Left ventricle myocardium inferior (tissue), 1 donor: ENCODE measurements around the gene VWDE. TPM values are rescaled to one million over a fixed set of nuclear protein-coding genes. Genes with fewer than 3 reads are reported as not detected.

Experiments
- DNase-seq: peaks from one replicate; pipeline ENCODE4 v3.0.0-alpha.2; 2020
- H3K27ac ChIP-seq: fragments of 200-600 bp; replicated peaks from 2 replicates; pipeline ENCODE4 v1.8.0; 2021
- H3K27me3 ChIP-seq: fragments of 200-600 bp; 2 replicates; pipeline ENCODE4 v1.8.0; 2021; ENCODE audit warnings: low read depth
- H3K36me3 ChIP-seq: fragments of 200-600 bp; 2 replicates; pipeline ENCODE4 v1.8.0; 2021
- H3K4me1 ChIP-seq: fragments of 200-600 bp; 2 replicates; pipeline ENCODE4 v1.8.0; 2021
- H3K4me3 ChIP-seq: fragments of 200-600 bp; 2 replicates; pipeline ENCODE4 v1.8.0; 2021; ENCODE audit warnings: mild to moderate bottlenecking, moderate library complexity
- H3K9me3 ChIP-seq: fragments of 200-600 bp; replicated peaks from 2 replicates; pipeline ENCODE4 v1.8.0; 2021
- intact Hi-C: fragments of 100-400 bp; cut with micrococcal nuclease; formaldehyde crosslinking; loops from one replicate; pipeline ENCODE4 v1.11.0; 2022
- total RNA-seq: library from RNA; stranded (reverse); fragmentation: NEBNext Ultra II Directional; extraction: Animal tissue kit (Norgen Biotek cat#: 25700); gene quantifications from one replicate; pipeline ENCODE4 v1.2.1, GENCODE V29; 2021
- TF ChIP-seq, protein P1 (sequence below): fragments of 200-600 bp; IDR thresholded peaks from 2 replicates; pipeline ENCODE4 v1.8.0; 2021; ENCODE audit warnings: antibody characterized with exemption, mild to moderate bottlenecking, borderline replicate concordance
- donor health status: DM: no; HTN: yes; CAD: no; lungs with severe emphysema.

Gene VWDE
- total RNA-seq, 1 donor from 2014 or later = not detected

DNA sequence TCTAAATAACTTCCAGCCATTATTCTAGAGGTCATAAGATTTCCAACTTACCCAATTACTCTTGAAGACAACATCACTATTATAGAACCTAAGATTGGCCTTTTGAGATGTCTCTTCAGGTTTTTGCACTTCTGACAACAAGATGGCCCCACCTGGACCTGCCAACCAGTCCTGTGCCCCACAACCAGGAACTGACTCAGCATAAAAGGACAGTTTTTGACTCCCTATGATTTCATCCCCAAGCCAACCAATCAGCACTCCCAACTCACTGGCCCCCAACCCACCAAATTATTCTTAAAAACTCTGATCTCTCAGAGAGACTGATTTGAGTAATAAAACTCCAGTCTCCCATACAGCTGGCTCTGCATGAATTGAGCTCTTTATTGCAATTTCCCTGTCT, 98.2 kb downstream of the VWDE start:
- Histone ChIP-seq H3K27ac (no peak overlapping the region), H3K27me3 (no peaks in the 10 kb centered on the region), H3K4me1 (no peaks in the 10 kb centered on the region), H3K9me3 (peaks cover 11% of the 10 kb centered on the region), H3K4me3 (no peak overlapping the region), H3K36me3 (no peaks in the 10 kb centered on the region)
- TF ChIP-seq, protein P1, sequence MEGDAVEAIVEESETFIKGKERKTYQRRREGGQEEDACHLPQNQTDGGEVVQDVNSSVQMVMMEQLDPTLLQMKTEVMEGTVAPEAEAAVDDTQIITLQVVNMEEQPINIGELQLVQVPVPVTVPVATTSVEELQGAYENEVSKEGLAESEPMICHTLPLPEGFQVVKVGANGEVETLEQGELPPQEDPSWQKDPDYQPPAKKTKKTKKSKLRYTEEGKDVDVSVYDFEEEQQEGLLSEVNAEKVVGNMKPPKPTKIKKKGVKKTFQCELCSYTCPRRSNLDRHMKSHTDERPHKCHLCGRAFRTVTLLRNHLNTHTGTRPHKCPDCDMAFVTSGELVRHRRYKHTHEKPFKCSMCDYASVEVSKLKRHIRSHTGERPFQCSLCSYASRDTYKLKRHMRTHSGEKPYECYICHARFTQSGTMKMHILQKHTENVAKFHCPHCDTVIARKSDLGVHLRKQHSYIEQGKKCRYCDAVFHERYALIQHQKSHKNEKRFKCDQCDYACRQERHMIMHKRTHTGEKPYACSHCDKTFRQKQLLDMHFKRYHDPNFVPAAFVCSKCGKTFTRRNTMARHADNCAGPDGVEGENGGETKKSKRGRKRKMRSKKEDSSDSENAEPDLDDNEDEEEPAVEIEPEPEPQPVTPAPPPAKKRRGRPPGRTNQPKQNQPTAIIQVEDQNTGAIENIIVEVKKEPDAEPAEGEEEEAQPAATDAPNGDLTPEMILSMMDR = no peak
- DNase-seq = no peak
- intact Hi-C loops = no loop called here

DNA sequence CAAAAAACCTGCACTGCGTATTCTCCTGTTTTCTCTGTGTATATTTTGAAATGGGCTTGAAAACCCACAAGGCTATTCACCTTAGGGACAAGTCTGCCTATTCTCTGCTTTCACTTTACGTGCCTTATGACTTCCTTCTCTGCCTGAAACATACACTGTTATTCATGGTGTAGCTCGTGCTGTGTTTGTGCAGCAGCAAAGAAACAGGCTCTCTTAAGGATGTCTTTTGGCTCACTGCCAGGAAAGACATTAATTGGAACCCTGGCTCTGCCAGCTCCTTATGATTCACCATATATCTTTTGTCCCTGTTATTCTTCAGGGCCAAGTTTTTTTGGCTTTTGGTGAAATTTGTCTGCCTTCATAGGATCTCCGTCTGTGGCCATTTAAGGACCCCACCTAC, 100.2 kb downstream of the VWDE start:
- no peaks in the 10 kb centered on the region for H3K36me3 ChIP-seq
- H3K9me3 ChIP-seq = peaks cover 11% of the 10 kb centered on the region
- intact Hi-C loops = no loop called here
- no peak overlapping the region for H3K27ac ChIP-seq
- no peaks in the 10 kb centered on the region for H3K4me1 ChIP-seq
- H3K4me3 ChIP-seq = no peak overlapping the region
- H3K27me3 ChIP-seq = no peaks in the 10 kb centered on the region
- DNase-seq = no peak
- TF ChIP-seq, protein P1 = no peak

DNA sequence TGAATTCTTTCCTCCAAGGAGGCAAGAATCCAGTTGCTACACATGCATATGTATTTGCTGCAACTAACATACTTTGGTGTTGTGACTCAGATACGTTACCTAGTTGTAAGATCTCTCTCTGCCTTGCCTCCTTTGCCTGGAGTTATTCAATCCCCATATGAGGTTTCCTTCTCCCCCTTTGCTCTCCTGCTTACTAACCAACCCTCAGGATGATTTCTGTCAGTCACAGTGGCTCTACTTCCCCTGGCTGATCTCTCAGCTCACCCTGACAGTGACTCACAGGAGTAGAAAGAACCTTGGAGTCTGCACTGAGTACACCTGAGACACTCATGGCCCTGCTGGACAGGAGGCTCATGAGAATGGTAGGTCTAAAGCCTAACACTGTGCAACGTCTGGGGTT, 100.6 kb downstream of the VWDE start:
- Histone ChIP-seq H3K27me3 (no peaks in the 10 kb centered on the region), H3K9me3 (peaks cover 11% of the 10 kb centered on the region), H3K4me3 (no peak overlapping the region), H3K36me3 (no peaks in the 10 kb centered on the region), H3K4me1 (no peaks in the 10 kb centered on the region), H3K27ac (no peak overlapping the region)
- TF ChIP-seq, protein P1 = no peak
- DNase-seq = no peak
- intact Hi-C loops = no loop called here

DNA sequence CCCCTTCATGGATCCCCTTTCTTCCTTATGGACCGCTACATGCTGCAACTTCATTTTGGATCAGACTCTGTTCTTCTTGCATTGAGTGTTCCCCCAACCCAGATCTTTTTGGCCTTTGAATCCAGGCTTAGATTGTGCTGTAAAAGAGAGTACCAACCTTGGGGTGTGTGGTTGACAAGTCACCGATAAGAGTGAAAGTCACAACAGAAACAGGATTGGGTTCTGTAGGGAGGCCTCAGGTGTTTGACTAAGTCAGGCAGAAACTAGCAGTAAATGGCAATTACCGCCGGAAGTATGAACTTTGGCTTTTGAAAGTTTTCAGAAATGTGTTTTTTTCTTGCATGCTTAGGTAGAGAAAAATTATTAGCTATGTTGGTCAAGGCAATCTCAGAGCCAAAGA, 103.2 kb downstream of the VWDE start:
- H3K27ac ChIP-seq = no peak overlapping the region
- intact Hi-C loops = no loop called here
- no peak for DNase-seq
- TF ChIP-seq, protein P1 = no peak
- H3K36me3 ChIP-seq = no peaks in the 10 kb centered on the region
- H3K4me3 ChIP-seq = no peak overlapping the region
- no peaks in the 10 kb centered on the region for H3K27me3 ChIP-seq
- no peaks in the 10 kb centered on the region for H3K4me1 ChIP-seq
- peaks cover 11% of the 10 kb centered on the region for H3K9me3 ChIP-seq

DNA sequence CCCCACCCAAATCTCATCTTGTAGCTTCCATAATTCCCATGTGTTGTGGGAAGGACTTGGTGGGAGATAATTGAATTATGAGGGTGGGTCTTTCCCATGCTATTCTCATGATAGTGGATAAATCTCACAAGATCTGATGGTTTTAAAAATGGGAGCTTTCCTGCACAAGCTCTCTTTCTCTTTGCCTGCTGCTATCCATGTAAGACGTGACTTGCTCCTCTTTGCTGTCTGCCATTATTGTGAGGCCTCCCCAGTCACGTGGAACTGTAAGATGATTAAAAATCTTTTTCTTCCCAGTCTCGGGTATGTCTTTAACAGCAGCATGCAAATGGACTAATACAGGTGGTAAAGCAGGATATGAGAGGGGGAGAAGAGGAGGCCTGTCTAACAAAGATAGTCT, 104.3 kb downstream of the VWDE start:
- TF ChIP-seq, protein P1 = no peak
- no peaks in the 10 kb centered on the region for H3K4me1 ChIP-seq

More for the DNA sequence above, 104.3 kb downstream of the VWDE start:
- Histone ChIP-seq H3K4me3 (no peak overlapping the region), H3K27ac (no peak overlapping the region), H3K9me3 (peaks cover 5% of the 10 kb centered on the region), H3K27me3 (no peaks in the 10 kb centered on the region), H3K36me3 (no peaks in the 10 kb centered on the region)
- no peak for DNase-seq
- intact Hi-C loops = no loop called here
